Kidney epithelial cell (primary cell): ENCODE data around the gene ALOX15B. TPM values are rescaled to one million over a fixed set of nuclear protein-coding genes. Genes with fewer than 3 reads are reported as not detected.

ENCODE experiments used
- DNase-seq: peaks from one replicate; pipeline ENCODE4 v3.0.0-alpha.2; 2010; ENCODE audit warnings: low read depth
- H3K27me3 ChIP-seq: 2 replicates; pipeline ENCODE4 v1.6.0; 2011; ENCODE audit warnings: low read length; ENCODE audit not compliant: control insufficient read depth, insufficient read depth
- H3K36me3 ChIP-seq: 2 replicates; pipeline ENCODE4 v1.5.1; 2011; ENCODE audit warnings: low read length; ENCODE audit not compliant: control insufficient read depth, insufficient read depth
- H3K4me3 ChIP-seq: 2 replicates; pipeline ENCODE4 v1.5.1; 2011; ENCODE audit warnings: low read depth, mild to moderate bottlenecking, control low read depth, low read length
- total RNA-seq: library from RNA; depleted of rRNA; stranded (reverse); fragments of >200 nt; gene quantifications from 2 replicates; pipeline ENCODE4 v1.2.3, GENCODE V29; 2015
- TF ChIP-seq, protein P1 (sequence below): IDR thresholded peaks from 2 replicates; pipeline ENCODE4 v1.5.1; 2011; ENCODE audit warnings: mild to moderate bottlenecking, moderate library complexity, low read length, control low read depth, inconsistent platforms; ENCODE audit not compliant: insufficient read depth, poor library complexity, severe bottlenecking

ALOX15B gene
- total RNA-seq, 1 donor from 2014 or later: 0.29 TPM

DNA sequence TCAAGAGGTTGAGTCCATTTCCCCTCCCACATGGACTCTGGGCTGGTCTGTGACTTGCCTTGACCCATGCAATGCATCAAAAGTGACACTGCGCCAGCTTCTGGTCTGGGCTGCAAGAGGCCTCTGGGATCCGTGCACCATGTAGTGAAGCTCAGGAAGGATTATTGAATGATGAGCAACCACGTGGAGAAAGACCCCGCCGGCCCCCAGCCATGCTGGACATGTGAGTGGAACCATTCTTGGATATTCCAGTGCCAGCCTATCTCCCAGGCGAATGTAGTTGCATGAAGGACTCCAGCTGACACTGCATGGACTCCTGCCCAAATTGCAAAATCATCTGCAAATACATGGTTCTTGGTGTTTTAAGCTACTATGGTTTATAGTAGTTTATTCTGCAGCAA is 7.6 kb upstream of the ALOX15B start:
- Histone ChIP-seq H3K4me3 (no peak overlapping the region), H3K36me3 (no peaks in the 10 kb centered on the region), H3K27me3 (peaks cover 8% of the 10 kb centered on the region)
- DNase-seq: no peak
- TF ChIP-seq, protein P1, sequence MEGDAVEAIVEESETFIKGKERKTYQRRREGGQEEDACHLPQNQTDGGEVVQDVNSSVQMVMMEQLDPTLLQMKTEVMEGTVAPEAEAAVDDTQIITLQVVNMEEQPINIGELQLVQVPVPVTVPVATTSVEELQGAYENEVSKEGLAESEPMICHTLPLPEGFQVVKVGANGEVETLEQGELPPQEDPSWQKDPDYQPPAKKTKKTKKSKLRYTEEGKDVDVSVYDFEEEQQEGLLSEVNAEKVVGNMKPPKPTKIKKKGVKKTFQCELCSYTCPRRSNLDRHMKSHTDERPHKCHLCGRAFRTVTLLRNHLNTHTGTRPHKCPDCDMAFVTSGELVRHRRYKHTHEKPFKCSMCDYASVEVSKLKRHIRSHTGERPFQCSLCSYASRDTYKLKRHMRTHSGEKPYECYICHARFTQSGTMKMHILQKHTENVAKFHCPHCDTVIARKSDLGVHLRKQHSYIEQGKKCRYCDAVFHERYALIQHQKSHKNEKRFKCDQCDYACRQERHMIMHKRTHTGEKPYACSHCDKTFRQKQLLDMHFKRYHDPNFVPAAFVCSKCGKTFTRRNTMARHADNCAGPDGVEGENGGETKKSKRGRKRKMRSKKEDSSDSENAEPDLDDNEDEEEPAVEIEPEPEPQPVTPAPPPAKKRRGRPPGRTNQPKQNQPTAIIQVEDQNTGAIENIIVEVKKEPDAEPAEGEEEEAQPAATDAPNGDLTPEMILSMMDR: no peak

DNA sequence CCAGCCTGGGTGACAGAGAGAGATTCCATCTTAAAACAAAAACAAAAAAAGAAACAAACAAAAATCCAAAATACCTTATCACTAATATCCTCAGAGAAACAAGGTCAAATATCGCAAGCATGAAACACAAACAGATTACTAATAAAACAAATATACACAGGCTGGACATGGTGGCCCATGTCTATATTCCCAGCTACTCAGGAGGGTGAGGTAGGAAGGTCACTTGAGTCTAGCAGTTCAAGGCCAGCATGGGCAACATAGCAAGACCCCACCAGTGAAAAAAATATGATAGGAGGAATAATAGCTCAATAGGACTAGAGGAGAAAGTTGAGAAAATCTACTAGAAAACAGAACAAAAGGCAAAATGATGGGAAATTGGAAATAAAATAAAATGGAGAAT is 6.9 kb upstream of the ALOX15B start:
- peaks cover 8% of the 10 kb centered on the region for H3K27me3 ChIP-seq
- no peaks in the 10 kb centered on the region for H3K36me3 ChIP-seq
- no peak for DNase-seq
- TF ChIP-seq, protein P1: no peak
- H3K4me3 ChIP-seq: no peak overlapping the region

DNA sequence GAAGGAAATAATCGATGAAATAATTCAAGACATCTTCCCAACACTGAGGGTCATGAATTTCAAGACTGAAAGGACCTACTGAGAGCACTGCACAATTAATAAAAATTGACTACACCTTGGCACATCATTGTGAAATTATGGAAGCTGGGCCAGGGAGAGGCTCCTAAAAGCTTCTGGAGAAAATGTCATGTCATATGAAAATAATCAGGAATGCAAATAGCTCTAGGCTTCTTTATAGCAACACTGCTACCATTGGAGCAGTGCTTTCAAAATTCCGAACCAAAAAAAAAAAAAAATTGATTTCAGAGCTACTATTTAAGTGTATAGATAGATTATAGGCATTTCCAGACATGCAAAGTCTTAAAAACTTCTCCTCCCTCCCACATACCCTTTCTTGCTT is 6.4 kb upstream of the ALOX15B start:
- Histone ChIP-seq H3K36me3 (no peaks in the 10 kb centered on the region), H3K4me3 (no peak overlapping the region), H3K27me3 (peaks cover 6% of the 10 kb centered on the region)
- DNase-seq: no peak
- TF ChIP-seq, protein P1: no peak

DNA sequence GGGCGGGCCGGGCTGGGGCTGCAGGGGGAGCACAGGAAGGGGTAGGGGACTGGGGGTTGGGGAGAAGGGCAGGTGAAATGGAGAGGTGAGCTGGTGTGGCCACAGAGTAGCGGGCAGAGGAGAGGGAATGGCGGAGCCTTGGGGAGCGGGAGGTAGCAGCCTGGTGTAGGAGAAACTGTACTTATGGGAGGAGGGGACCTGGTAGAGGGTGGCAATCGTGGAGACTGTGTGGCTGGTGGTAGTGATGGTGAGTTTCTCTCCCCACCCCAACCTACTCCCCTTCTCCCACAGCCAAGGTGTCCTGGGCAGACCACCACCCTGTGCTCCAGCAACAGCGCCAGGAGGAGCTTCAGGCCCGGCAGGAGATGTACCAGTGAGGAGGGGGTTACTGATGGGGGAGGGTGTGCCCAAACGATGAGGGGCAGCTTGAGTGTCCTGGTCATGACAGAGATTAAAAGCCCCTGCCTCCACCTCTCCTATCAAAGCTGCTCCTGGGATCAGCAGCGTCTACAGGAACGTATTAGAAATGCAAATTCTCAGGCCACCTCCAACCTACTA is 831 bp downstream of the ALOX15B start:
- no peak for DNase-seq
- peaks cover 21% of the 10 kb centered on the region for H3K27me3 ChIP-seq
- TF ChIP-seq, protein P1: no peak
- H3K4me3 ChIP-seq: no peak overlapping the region
- no peaks in the 10 kb centered on the region for H3K36me3 ChIP-seq

DNA sequence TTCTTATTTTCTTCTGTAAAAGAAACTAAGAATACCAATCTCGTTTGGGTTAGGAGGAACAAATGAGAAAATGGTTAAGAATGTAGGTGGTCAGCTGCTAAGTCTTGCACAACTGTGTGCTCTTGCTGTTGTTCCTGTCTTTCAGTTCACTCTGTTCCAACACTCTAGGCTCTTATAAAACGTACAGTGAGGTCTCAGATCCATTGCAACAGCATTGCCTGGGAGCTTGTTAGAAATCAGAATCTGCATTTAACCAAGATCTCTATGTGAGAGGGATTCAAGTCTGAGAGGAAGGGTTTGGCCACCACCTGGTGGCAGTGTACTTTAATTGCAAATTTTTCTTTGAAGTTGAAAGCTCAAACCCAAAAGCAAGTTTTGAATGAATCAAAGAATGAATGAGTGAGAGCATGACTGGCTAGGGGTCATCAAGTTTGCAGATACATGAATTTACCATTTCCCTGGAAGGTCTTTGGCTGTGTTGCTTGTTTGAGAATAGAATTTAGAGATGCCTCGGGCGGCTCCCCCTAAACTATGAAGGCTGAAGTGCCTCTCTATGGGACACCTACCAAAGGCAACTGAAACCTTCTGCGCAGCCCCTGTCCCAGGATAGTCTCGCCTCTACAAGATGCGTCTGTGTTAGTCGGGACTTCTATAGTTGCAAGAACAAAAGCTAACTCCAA is 2.5 kb downstream of the ALOX15B start:
- Histone ChIP-seq H3K27me3 (peaks cover 28% of the 10 kb centered on the region), H3K4me3 (no peak overlapping the region), H3K36me3 (no peaks in the 10 kb centered on the region)
- TF ChIP-seq, protein P1: peak; percentile 54
- DNase-seq: no peak

DNA sequence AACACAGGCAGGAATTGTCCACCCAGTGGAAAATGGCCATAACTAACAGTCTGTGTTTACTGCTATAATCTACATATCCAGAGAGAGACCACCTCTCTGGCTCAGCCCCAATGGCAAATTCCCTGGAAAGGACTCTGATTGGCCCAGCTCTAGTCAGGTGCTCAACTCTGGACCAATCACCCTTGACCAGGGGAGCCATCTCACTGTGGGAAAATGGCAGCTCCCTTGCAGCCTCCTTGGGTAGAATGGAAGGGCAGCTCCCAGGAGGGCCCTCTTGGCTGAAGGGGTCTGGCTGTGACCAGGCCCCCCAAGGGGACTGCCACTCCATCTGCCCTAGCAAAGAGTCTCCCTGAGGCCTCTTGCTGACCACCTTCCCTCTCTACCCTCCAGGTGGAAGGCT is 3.1 kb downstream of the ALOX15B start:
- TF ChIP-seq, protein P1: no peak
- Histone ChIP-seq H3K27me3 (peaks cover 32% of the 10 kb centered on the region), H3K4me3 (no peak overlapping the region)

More for the DNA sequence above, 3.1 kb downstream of the ALOX15B start:
- H3K36me3 ChIP-seq: no peaks in the 10 kb centered on the region
- DNase-seq: no peak
